Keratinocyte (primary cell): ENCODE measurements around the gene RPS27L. TPM values are rescaled to one million over a fixed set of nuclear protein-coding genes. Genes with fewer than 3 reads are reported as not detected.
"Not testable (repeated sequence)": the region's sequence is repeated elsewhere in the genome, so short reads cannot be mapped to it uniquely, and the experiment has no call there.

Source experiments
- DNase-seq: peaks from one replicate; pipeline ENCODE4 v3.0.0-alpha.2; 2011; ENCODE audit warnings: low read depth, missing footprints, low spot score
- FAIRE-seq: peaks from 2 replicates; lab custom pipeline; 2011; peaks lifted over from hg19 to GRCh38; lab: Jason Lieb, UNC
- H2AFZ ChIP-seq: 2 replicates; pipeline ENCODE4 v1.6.0; 2012; ENCODE audit warnings: low read length, control low read depth, inconsistent platforms; ENCODE audit not compliant: control insufficient read depth
- H3K27ac ChIP-seq: 2 replicates; pipeline ENCODE4 v1.5.1; 2011; ENCODE audit warnings: low read length; ENCODE audit not compliant: control insufficient read depth, insufficient read depth
- H3K27me3 ChIP-seq: 3 replicates; pipeline ENCODE4 v1.6.0; 2011; ENCODE audit warnings: low read length; ENCODE audit not compliant: control insufficient read depth, insufficient read depth; ENCODE audit errors: extremely low read depth
- H3K36me3 ChIP-seq, 2 experiments: 2 replicates in 1 of 2; 3 replicates in 1 of 2; pipeline ENCODE4 v1.5.1; 2011; ENCODE audit warnings: low read length in 2 of 2, mild to moderate bottlenecking in 1 of 2; ENCODE audit not compliant: control insufficient read depth in 2 of 2, insufficient read depth in 2 of 2; ENCODE audit errors: extremely low read depth in 1 of 2
- H3K4me1 ChIP-seq: 3 replicates; pipeline ENCODE4 v1.5.1; 2011; ENCODE audit warnings: low read length; ENCODE audit not compliant: control insufficient read depth, insufficient read depth; ENCODE audit errors: extremely low read depth
- H3K4me2 ChIP-seq: 3 replicates; pipeline ENCODE4 v1.6.0; 2011; ENCODE audit warnings: low read depth, low read length; ENCODE audit not compliant: control insufficient read depth, insufficient read depth; ENCODE audit errors: extremely low read depth
- H3K4me3 ChIP-seq, 3 experiments: fragments of 200-600 bp in 1 of 3; sonication (generic) in 1 of 3; 2 replicates in 2 of 3; 3 replicates in 1 of 3; pipeline ENCODE4 v1.5.1; 2011 to 2016; ENCODE audit warnings: low read length in 3 of 3, mild to moderate bottlenecking in 3 of 3, control low read depth in 2 of 3, inconsistent platforms in 1 of 3, low read depth in 1 of 3, mixed read lengths in 1 of 3, mixed run types in 1 of 3, moderate library complexity in 1 of 3; ENCODE audit not compliant: control insufficient read depth in 2 of 3, insufficient read depth in 2 of 3; ENCODE audit errors: extremely low read depth in 1 of 3
- H3K79me2 ChIP-seq: 2 replicates; pipeline ENCODE4 v1.6.0; 2012; ENCODE audit warnings: low read length; ENCODE audit not compliant: control insufficient read depth, insufficient read depth
- H3K9ac ChIP-seq: 3 replicates; pipeline ENCODE4 v1.6.0; 2011; ENCODE audit warnings: low read length; ENCODE audit not compliant: control insufficient read depth, insufficient read depth; ENCODE audit errors: extremely low read depth
- H3K9me1 ChIP-seq: 3 replicates; pipeline ENCODE4 v1.6.0; 2011; ENCODE audit warnings: low read length; ENCODE audit not compliant: control insufficient read depth, insufficient read depth; ENCODE audit errors: extremely low read depth
- H3K9me3 ChIP-seq: 2 replicates; pipeline ENCODE4 v1.5.1; 2012; ENCODE audit warnings: low read depth, low read length; ENCODE audit not compliant: control insufficient read depth
- H4K20me1 ChIP-seq: 3 replicates; pipeline ENCODE4 v1.6.0; 2011; ENCODE audit warnings: low read length; ENCODE audit not compliant: control insufficient read depth, insufficient read depth; ENCODE audit errors: extremely low read depth
- CTCF ChIP-seq, 3 experiments: IDR thresholded peaks in 1 of 3; conservative IDR thresholded peaks in 1 of 3; optimal IDR thresholded peaks in 1 of 3; 2 replicates in 2 of 3; 3 replicates in 1 of 3; pipeline versions ENCODE3 to v1.5.1; 2011; ENCODE audit warnings: low read length in 3 of 3, mild to moderate bottlenecking in 3 of 3, moderate library complexity in 2 of 3, control low read depth in 1 of 3, inconsistent platforms in 1 of 3; ENCODE audit not compliant: insufficient read depth in 2 of 3; ENCODE audit errors: extremely low read depth in 1 of 3
- EZH2 ChIP-seq: IDR thresholded peaks from one replicate; pipeline ENCODE4 v1.6.1; 2012; ENCODE audit warnings: inconsistent platforms, mild to moderate bottlenecking, low read length, moderate library complexity
- dilution Hi-C: fragments of 300-500 bp; cut with MboI; formaldehyde crosslinking; loops from one replicate; pipeline ENCODE4 v1.7.0; 2020; ENCODE audit warnings: low sequenced_read_pairs; ENCODE audit not compliant: extremely low pct_ligation_motif_present
- polyA plus RNA-seq, 5 experiments: library from polyadenylated mRNA; depleted of rRNA in 3 of 5; stranded (reverse) in 3 of 5; stranded (forward) in 1 of 5; unstranded in 1 of 5; fragments of >200 nt; gene quantifications; 1 replicate in 1 of 5; 2 replicates in 3 of 5; 3 replicates in 1 of 5; pipeline versions ENCODE4 v1.2.1 to v1.2.3, GENCODE V29; 2011 to 2012; ENCODE audit warnings: missing spikeins in 2 of 5, low read depth in 1 of 5, low replicate concordance in 1 of 5

RPS27L gene
- polyA plus RNA-seq, 1 donor (not counting 4 experiments of a cell fraction or from before 2014, with no cell fraction given) = 208 TPM

GRCh38 chr15:63109498-63109897 is 47.8 kb downstream of the RPS27L start:
- dilution Hi-C loops = no loop called here

GRCh38 chr15:63107895-63108546 is 49.3 kb downstream of the RPS27L start:
- H3K4me1 ChIP-seq = no peaks in the 10 kb centered on the region
- no peak overlapping the region for H3K4me3 ChIP-seq
- H4K20me1 ChIP-seq = no peaks in the 10 kb centered on the region
- no peak overlapping the region for H3K4me2 ChIP-seq
- dilution Hi-C loops = no loop called here
- no peaks in the 10 kb centered on the region for H3K9me1 ChIP-seq
- TF ChIP-seq CTCF (optimal IDR thresholded peaks at IDR 0.05 in 1 of 3, IDR thresholded peaks at IDR 0.05 in 1 of 3, conservative IDR thresholded peaks at IDR 0.05 in 1 of 3; ENCODE audit: extremely low read depth in 1 of 3, insufficient read depth in 2 of 3, low read length in 3 of 3) (no peak), EZH2 (no peak)
- H3K27ac ChIP-seq = no peak overlapping the region
- H3K9me3 ChIP-seq = no peaks in the 10 kb centered on the region
- H3K27me3 ChIP-seq = no peaks in the 10 kb centered on the region
- FAIRE-seq = no peak
- no peaks in the 10 kb centered on the region for H3K36me3 ChIP-seq
- no peak overlapping the region for H3K9ac ChIP-seq
- no peaks in the 10 kb centered on the region for H3K79me2 ChIP-seq
- no peak for DNase-seq
- no peak overlapping the region for H2AFZ ChIP-seq

More at GRCh38 chr15:63109498-63109897, 47.8 kb downstream of the RPS27L start:
- H3K9me3 ChIP-seq = no peaks in the 10 kb centered on the region
- no peak for TF ChIP-seq EZH2
- no peak for TF ChIP-seq CTCF (optimal IDR thresholded peaks at IDR 0.05 in 1 of 3, IDR thresholded peaks at IDR 0.05 in 1 of 3, conservative IDR thresholded peaks at IDR 0.05 in 1 of 3; ENCODE audit: extremely low read depth in 1 of 3, insufficient read depth in 2 of 3, low read length in 3 of 3)
- DNase-seq (no peak), FAIRE-seq (no peak)
- no peaks in the 10 kb centered on the region for H3K27me3 ChIP-seq
- no peaks in the 10 kb centered on the region for H3K9me1 ChIP-seq
- no peak overlapping the region for H2AFZ ChIP-seq
- H3K9ac ChIP-seq = no peak overlapping the region
- no peaks in the 10 kb centered on the region for H3K4me1 ChIP-seq
- H4K20me1 ChIP-seq = no peaks in the 10 kb centered on the region
- no peaks in the 10 kb centered on the region for H3K79me2 ChIP-seq
- no peak overlapping the region for H3K27ac ChIP-seq
- H3K4me3 ChIP-seq = no peak overlapping the region
- H3K4me2 ChIP-seq = no peak overlapping the region
- H3K36me3 ChIP-seq = no peaks in the 10 kb centered on the region

- H3K4me3 ChIP-seq, H3K9me3 ChIP-seq, H3K9ac ChIP-seq, H3K79me2 ChIP-seq, FAIRE-seq, H3K27me3 ChIP-seq, H2AFZ ChIP-seq, H3K4me1 ChIP-seq, H3K27ac ChIP-seq, H4K20me1 ChIP-seq, H3K9me1 ChIP-seq, dilution Hi-C loops, H3K4me2 ChIP-seq, DNase-seq, H3K36me3 ChIP-seq: not testable (repeated sequence)
Observed at GRCh38 chr15:63105354-63105753, 51.9 kb downstream of the RPS27L start.
